Endodermal cell (in vitro differentiated cells): ENCODE results near the gene KLHDC9. TPM values are rescaled to one million over a fixed set of nuclear protein-coding genes. Genes with fewer than 3 reads are reported as not detected.

ENCODE experiments used
- DNase-seq: peaks from one replicate; pipeline ENCODE4 v3.0.0-alpha.2; 2017
- H3K27ac ChIP-seq: 2 replicates; pipeline ENCODE4 v1.5.1; 2013; ENCODE audit warnings: mild to moderate bottlenecking, low read depth, low read length, moderate library complexity
- H3K27me3 ChIP-seq: 2 replicates; pipeline ENCODE4 v1.6.1; 2013; ENCODE audit warnings: mild to moderate bottlenecking, low read length, moderate library complexity; ENCODE audit not compliant: insufficient read depth, control insufficient read depth, poor library complexity, severe bottlenecking
- H3K36me3 ChIP-seq: 2 replicates; pipeline ENCODE4 v1.7.0; 2013; ENCODE audit warnings: mild to moderate bottlenecking, low read length, moderate library complexity; ENCODE audit not compliant: control insufficient read depth, insufficient read depth
- H3K4me1 ChIP-seq: one replicate; pipeline ENCODE4 v1.7.0; 2013; ENCODE audit warnings: low read length; ENCODE audit not compliant: control insufficient read depth, insufficient read depth
- H3K4me3 ChIP-seq: 2 replicates; pipeline ENCODE4 v1.5.1; 2013; ENCODE audit warnings: mild to moderate bottlenecking, low read length, moderate library complexity
- H3K9ac ChIP-seq: 2 replicates; pipeline ENCODE4 v1.6.1; 2013; ENCODE audit warnings: mild to moderate bottlenecking, low read length, moderate library complexity; ENCODE audit not compliant: poor library complexity, severe bottlenecking; ENCODE audit errors: extremely low read depth
- H3K9me3 ChIP-seq: 2 replicates; pipeline ENCODE4 v1.6.1; 2013; ENCODE audit warnings: mild to moderate bottlenecking, low read length, moderate library complexity; ENCODE audit not compliant: control insufficient read depth
- H3K27ac Mint-ChIP-seq: 2 replicates; pipeline ENCODE4 v1.8.0; 2020; ENCODE audit warnings: mixed read lengths
- H3K27me3 Mint-ChIP-seq: 2 replicates; pipeline ENCODE4 v1.8.0; 2021; ENCODE audit warnings: mild to moderate bottlenecking, mixed read lengths; ENCODE audit not compliant: insufficient read depth
- H3K36me3 Mint-ChIP-seq: 2 replicates; pipeline ENCODE4 v1.8.0; 2020; ENCODE audit warnings: low read depth, mixed read lengths
- H3K4me1 Mint-ChIP-seq: 2 replicates; pipeline ENCODE4 v1.8.0; 2020; ENCODE audit warnings: mixed read lengths
- H3K4me3 Mint-ChIP-seq: 2 replicates; pipeline ENCODE4 v1.8.0; 2020; ENCODE audit warnings: mild to moderate bottlenecking, moderate library complexity, mixed read lengths
- H3K9me3 Mint-ChIP-seq: 2 replicates; pipeline ENCODE4 v1.8.0; 2020; ENCODE audit warnings: mild to moderate bottlenecking, mixed read lengths
- CTCF ChIP-seq: fragments of 200-600 bp; sonication (generic); conservative IDR thresholded peaks from 2 replicates; pipeline ENCODE4 v1.5.0; 2021; ENCODE audit warnings: antibody characterized with exemption, mild to moderate bottlenecking
- WGBS, 2 experiments: methylation state at CpG; one replicate each; pipeline versions ENCODE4 v1.1.5 to v1.1.7; 2013; ENCODE audit warnings: missing lambda C conversion rate in 2 of 2, mixed read lengths in 1 of 2; ENCODE audit not compliant: insufficient coverage in 1 of 2, insufficient read length in 1 of 2; 5-methylcytosine and 5-hydroxymethylcytosine counted together
- total RNA-seq, 2 donors: library from RNA; stranded (reverse); fragmentation: NEBNext Ultra II Directional in 1 of 2; extraction: Animal tissue kit (Norgen Biotek cat#: 25700) in 1 of 2; gene quantifications; 2 replicates in 1 of 2; 3 replicates in 1 of 2; pipeline ENCODE4 v1.2.1, GENCODE V29; 2021

The KLHDC9 gene
- total RNA-seq, 2 donors from 2014 or later: 14.6 to 25.4 TPM

DNA sequence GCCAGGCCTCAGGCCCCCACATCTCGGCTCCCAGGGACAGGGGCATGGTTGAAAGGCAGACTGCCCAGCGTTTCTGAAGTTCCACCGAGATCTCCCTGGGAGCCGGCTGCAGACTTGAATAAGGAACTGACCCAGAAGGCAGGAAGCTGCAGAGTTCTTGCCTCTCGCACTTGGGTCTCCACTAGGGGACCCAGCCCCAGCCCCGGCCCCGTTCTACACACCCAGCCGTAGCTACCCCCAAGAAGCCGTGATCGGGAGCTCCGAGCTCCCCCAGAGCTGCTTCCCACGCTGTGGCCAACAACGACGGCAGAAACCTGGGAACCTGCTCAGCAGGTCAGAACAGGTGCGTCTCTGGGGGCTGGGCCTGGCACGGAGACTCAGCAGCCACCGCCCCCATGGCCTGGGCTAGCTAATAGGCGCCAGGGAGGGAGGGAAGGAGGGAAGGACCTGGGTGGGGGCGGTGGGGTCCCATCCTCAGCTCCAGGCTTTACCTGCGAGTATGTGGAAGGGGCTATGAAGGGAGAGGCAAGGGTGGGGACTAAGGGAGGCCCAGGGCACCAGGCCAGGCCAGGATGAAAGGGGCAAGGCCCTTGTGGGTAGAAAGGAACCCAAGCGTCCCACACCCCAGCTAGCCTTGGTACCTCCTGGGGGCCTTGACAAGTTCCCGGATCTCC is 8.8 kb upstream of the KLHDC9 start, which contains the start of gene NECTIN4:
NECTIN4 (minus strand) TSS at position 308 of the 674 bp plus-strand sequence; CDS start at position 46, 262 bp downstream.
- H3K9me3 ChIP-seq: no peaks in the 10 kb centered on the region
- Mint-ChIP-seq H3K4me1 (peaks cover 20% of the 10 kb centered on the region), H3K36me3 (no peaks in the 10 kb centered on the region), H3K27me3 (peaks cover 5% of the 10 kb centered on the region), H3K27ac (no peak within 1 kb of the TSS), H3K4me3 (no peak within 1 kb of the TSS), H3K9me3 (no peaks in the 10 kb centered on the region)
- H3K4me1 ChIP-seq: peaks cover 6% of the 10 kb centered on the region
- TF ChIP-seq CTCF: peak; percentile 25
- no peak within 1 kb of the TSS for H3K27ac ChIP-seq
- H3K4me3 ChIP-seq: no peak within 1 kb of the TSS
- H3K9ac ChIP-seq: no peak within 1 kb of the TSS
- no peaks in the 10 kb centered on the region for H3K27me3 ChIP-seq
- no peaks in the 10 kb centered on the region for H3K36me3 ChIP-seq
- WGBS, 2 experiments: 79 to 89% methylated on average over 9 to 22 of the region's 22 CpGs
- peak; percentile 67 for DNase-seq

DNA sequence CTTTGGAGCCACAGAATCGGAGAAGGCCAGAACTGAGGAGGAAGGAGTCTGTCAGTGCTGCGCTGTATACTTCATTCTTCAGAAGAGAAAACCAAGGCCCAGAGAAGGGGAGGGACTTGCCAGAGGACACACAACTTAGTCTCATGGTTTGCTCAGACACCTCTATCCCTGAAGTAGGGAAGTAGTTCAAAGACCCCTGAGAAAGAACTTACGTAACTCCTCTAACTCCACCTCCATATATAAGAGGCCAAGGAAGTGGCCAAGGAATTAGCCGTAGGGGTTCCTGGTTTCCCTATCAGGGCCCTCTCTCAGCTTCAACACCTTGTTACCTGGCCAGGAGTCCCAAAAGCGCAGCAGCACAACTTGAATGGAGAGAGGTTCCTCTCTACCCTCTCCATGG is 8.2 kb upstream of the KLHDC9 start:
- no peak for TF ChIP-seq CTCF
- peaks cover 5% of the 10 kb centered on the region for H3K27me3 ChIP-seq
- no peaks in the 10 kb centered on the region for H3K9me3 Mint-ChIP-seq
- no peaks in the 10 kb centered on the region for H3K36me3 ChIP-seq
- H3K36me3 Mint-ChIP-seq: no peaks in the 10 kb centered on the region
- peaks cover 14% of the 10 kb centered on the region for H3K4me1 Mint-ChIP-seq
- no peak overlapping the region for H3K4me3 ChIP-seq
- H3K27me3 Mint-ChIP-seq: peaks cover 7% of the 10 kb centered on the region
- H3K4me1 ChIP-seq: peaks cover 5% of the 10 kb centered on the region
- H3K9ac ChIP-seq: no peak overlapping the region
- no peaks in the 10 kb centered on the region for H3K9me3 ChIP-seq
- 93 to 100% methylated on average over 3 to 5 of the region's 5 CpGs for WGBS, 2 experiments
- H3K27ac Mint-ChIP-seq: no peak overlapping the region
- H3K27ac ChIP-seq: no peak overlapping the region
- no peak overlapping the region for H3K4me3 Mint-ChIP-seq
- DNase-seq: no peak

- Mint-ChIP-seq H3K36me3 (no peaks in the 10 kb centered on the region), H3K27me3 (peaks cover 8% of the 10 kb centered on the region), H3K4me3 (no peak overlapping the region), H3K4me1 (peaks cover 7% of the 10 kb centered on the region), H3K27ac (no peak overlapping the region), H3K9me3 (no peaks in the 10 kb centered on the region)
- H3K36me3 ChIP-seq: no peaks in the 10 kb centered on the region
- peaks cover 10% of the 10 kb centered on the region for H3K27me3 ChIP-seq
- no peak for TF ChIP-seq CTCF
- no peak overlapping the region for H3K27ac ChIP-seq
- H3K4me3 ChIP-seq: no peak overlapping the region
- peak; percentile 1 for DNase-seq
- no peak overlapping the region for H3K9ac ChIP-seq
- H3K9me3 ChIP-seq: no peaks in the 10 kb centered on the region
- no peaks in the 10 kb centered on the region for H3K4me1 ChIP-seq
- 91% methylated on average over 3 of the region's 3 CpGs for WGBS, 2 experiments
Observed at GRCh38 chr1:161090617-161091016, 7.5 kb upstream of the KLHDC9 start.
